ENCODE data around the gene LRRC70.
"Not testable (repeated sequence)": the region's sequence is repeated elsewhere in the genome, so short reads cannot be mapped to it uniquely, and the experiment has no call there.

The LRRC70 gene

GRCh38 chr5:62578540-62578939, at the start of gene LRRC70:
TSS of gene LRRC70 (plus strand) at chr5:62578819. CDS start at chr5:62579439, 620 bp downstream.
- DNase-seq: no peak

- DNase-seq: no peak
Observed at GRCh38 chr5:62533597-62533996, 45.0 kb upstream of the LRRC70 start.

GRCh38 chr5:62534461-62535236, 44.0 kb upstream of the LRRC70 start:
- no peak for DNase-seq

- DNase-seq: no peak
Observed at GRCh38 chr5:62536232-62536631, 42.4 kb upstream of the LRRC70 start.

- no peak for DNase-seq
Observed at GRCh38 chr5:62536783-62537182, 41.8 kb upstream of the LRRC70 start.

GRCh38 chr5:62538017-62538942, 40.3 kb upstream of the LRRC70 start:
- no peak for DNase-seq

GRCh38 chr5:62542720-62543119, 35.9 kb upstream of the LRRC70 start:
- no peak for DNase-seq

GRCh38 chr5:62547945-62548630, 30.5 kb upstream of the LRRC70 start:
- DNase-seq: no peak

- no peak for DNase-seq
Observed at GRCh38 chr5:62550103-62550502, 28.5 kb upstream of the LRRC70 start.

GRCh38 chr5:62555930-62556329, 22.7 kb upstream of the LRRC70 start:
- no peak for DNase-seq

GRCh38 chr5:62558941-62559340, 19.7 kb upstream of the LRRC70 start:
- DNase-seq: no peak

- no peak for DNase-seq
Observed at GRCh38 chr5:62560786-62561185, 17.8 kb upstream of the LRRC70 start.

GRCh38 chr5:62561896-62562295, 16.7 kb upstream of the LRRC70 start:
- DNase-seq: no peak

GRCh38 chr5:62562867-62563266, 15.8 kb upstream of the LRRC70 start:
- no peak for DNase-seq

GRCh38 chr5:62564101-62564500, 14.5 kb upstream of the LRRC70 start:
- DNase-seq: no peak

GRCh38 chr5:62565740-62566139, 12.9 kb upstream of the LRRC70 start:
- not testable (repeated sequence) for DNase-seq

- DNase-seq: no peak
Observed at GRCh38 chr5:62568143-62568542, 10.5 kb upstream of the LRRC70 start.

- no peak for DNase-seq
Observed at GRCh38 chr5:62568800-62569432, 9.7 kb upstream of the LRRC70 start.

GRCh38 chr5:62569470-62569869, 9.1 kb upstream of the LRRC70 start:
- no peak for DNase-seq

- DNase-seq: no peak
Observed at GRCh38 chr5:62572918-62573514, 5.6 kb upstream of the LRRC70 start.

GRCh38 chr5:62574599-62574998, 4.0 kb upstream of the LRRC70 start:
- no peak for DNase-seq

GRCh38 chr5:62575066-62575465, 3.6 kb upstream of the LRRC70 start:
- DNase-seq: no peak

Data from NCI-H446 (cell line).